Left cardiac atrium (tissue), 4 donors: Measurements from ENCODE around the gene ZNF408. TPM values are rescaled to one million over a fixed set of nuclear protein-coding genes. Genes with fewer than 3 reads are reported as not detected.
A peak's percentile ranks its signal among the peaks of the same experiment; 100 is the strongest.
"Not testable (repeated sequence)": the region's sequence is repeated elsewhere in the genome, so short reads cannot be mapped to it uniquely, and the experiment has no call there.

Source experiments
- ATAC-seq, 2 donors: fragments of 200-7000 bp; cut with Tn5 transposase; one replicate each; pipeline ENCODE4 v1.9.1; 2020; ENCODE audit warnings: mild to moderate bottlenecking in 2 of 2, moderate library complexity in 2 of 2
- DNase-seq: peaks from one replicate; pipeline ENCODE4 v3.0.0-alpha.2; 2020
- intact Hi-C, 2 donors: fragments of 100-400 bp; cut with DNase I; formaldehyde crosslinking; loops; one replicate each; pipeline versions ENCODE4 v1.14.1 to v1.15.1; 2022 to 2023
- long read RNA-seq: library from polyadenylated mRNA; unstranded; transcript quantifications from one replicate; pipeline ENCODE4 v2.0.0, GENCODE V29; 2021
- total RNA-seq, 2 donors: library from RNA; stranded (reverse); fragmentation: NEBNext Ultra II Directional; extraction: Animal tissue kit (Norgen Biotek cat#: 25700); gene quantifications; one replicate each; pipeline ENCODE4 v1.2.1, GENCODE V29; 2021
- donor health status: DM: no; HTN: yes; CAD: no.
- donor health status: DM: no; HTN: yes; CAD: no; lungs with severe emphysema.
- donor health status: DM: yes; HTN: yes; CAD: no.
- donor health status: Dilated cardiomyopathy.

ZNF408 gene
- 1 to 10 TPM; 7.4 to 9.3 TPM for total RNA-seq
- long read RNA-seq, transcript ZNF408-201 (5 exons, 2,442 nt), result major isoform, 20 of 25 reads
- long read RNA-seq, partial matches to known transcripts, result 0 of 25 reads
- long read RNA-seq, other reads (novel, unspliced or antisense), result 4 of 25 reads

DNA sequence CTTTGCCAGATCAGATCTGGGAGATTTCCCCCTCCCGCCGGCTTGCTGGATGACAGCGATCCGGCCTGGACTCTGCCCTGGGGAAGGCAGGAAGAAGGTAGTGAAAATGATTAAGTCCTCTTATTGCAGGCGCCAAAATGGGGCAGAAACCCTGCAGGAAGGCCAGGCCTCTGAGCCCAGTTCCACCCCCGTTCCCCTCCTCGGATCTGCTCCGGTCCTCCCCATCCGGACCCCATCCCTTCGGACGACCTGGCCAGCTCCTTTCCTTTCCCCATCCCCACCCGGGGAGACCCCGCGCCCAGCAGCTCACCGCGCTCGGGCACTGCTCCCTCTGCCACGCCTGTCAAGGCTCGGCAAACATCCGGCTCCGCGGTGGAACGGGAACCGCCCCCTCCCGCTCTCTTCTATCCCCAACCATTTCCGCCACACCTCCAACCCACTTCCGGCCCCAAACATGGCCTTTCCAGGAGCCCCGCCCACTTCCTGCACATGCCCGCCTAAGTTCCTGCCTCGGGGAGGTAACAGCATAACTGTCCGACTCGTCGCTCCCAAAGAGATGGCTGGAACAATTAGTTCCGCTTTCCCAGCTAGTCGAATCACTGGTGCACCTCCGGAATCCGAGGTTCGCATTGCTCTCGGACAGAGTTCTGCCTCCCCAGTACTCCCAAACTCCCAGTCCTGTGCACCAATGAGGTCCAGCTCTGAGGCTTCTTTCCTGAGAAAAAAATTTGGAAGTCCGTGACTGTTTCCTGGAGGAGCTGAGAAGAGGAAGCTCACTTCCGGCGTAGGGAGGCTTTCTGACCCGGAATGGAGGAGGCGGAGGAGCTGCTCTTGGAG is at the start of gene ZNF408, which contains the start of gene ARHGAP1:
Gene ZNF408 (plus strand): TSS at position 791 of the 837 bp plus-strand sequence. CDS start 17 bp downstream, at position 808.
Gene ARHGAP1 (minus strand): TSS at position 379 of the 837 bp plus-strand sequence. CDS start 4,512 bp downstream, outside the sequence.
- ATAC-seq (peak; percentile 93 to 95), DNase-seq (peak; percentile 100)
- intact Hi-C loops, result no loop called here

- intact Hi-C loops, result no loop called here
- DNase-seq (no peak), ATAC-seq (no peak)
Observed at GRCh38 chr11:46655631-46656030, 45.2 kb upstream of the ZNF408 start.

- no peak for DNase-seq
- intact Hi-C loops, result no loop called here
- peak in 1 of 2 donors; percentile 44 for ATAC-seq
Observed at GRCh38 chr11:46657186-46657585, 43.6 kb upstream of the ZNF408 start.

GRCh38 chr11:46658259-46658658 is 42.6 kb upstream of the ZNF408 start:
- intact Hi-C loops, result no loop called here
- ATAC-seq (peak; percentile 54 to 55), DNase-seq (peak; percentile 61)

DNA sequence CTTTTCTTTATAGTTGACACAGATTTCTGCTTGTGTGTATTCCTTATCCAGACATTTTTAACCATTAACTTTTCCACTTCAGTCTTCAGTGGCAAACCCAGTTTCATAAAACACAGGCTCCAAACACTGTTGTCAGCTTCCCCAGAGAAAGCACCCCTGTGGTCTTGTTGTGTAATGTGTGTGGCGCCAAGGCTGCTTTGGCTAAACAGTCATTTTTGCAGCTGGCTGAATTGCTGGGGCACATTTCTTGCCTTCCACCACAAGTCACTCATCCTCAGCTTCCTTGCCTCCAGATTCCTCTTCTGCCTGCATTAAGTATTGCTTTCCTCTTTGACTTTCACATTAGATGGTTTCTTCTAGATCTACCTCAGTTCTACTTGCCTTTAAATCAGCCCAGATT is 40.9 kb upstream of the ZNF408 start:
- DNase-seq, result no peak
- intact Hi-C loops, result no loop called here

GRCh38 chr11:46661836-46662235 is 39.0 kb upstream of the ZNF408 start:
- ATAC-seq, result no peak
- DNase-seq, result no peak
- intact Hi-C loops, result no loop called here

More for the DNA sequence above, 40.9 kb upstream of the ZNF408 start:
- ATAC-seq, result peak; percentile 14 to 64

GRCh38 chr11:46662366-46662765 is 38.5 kb upstream of the ZNF408 start:
- intact Hi-C loops, result no loop called here

DNA sequence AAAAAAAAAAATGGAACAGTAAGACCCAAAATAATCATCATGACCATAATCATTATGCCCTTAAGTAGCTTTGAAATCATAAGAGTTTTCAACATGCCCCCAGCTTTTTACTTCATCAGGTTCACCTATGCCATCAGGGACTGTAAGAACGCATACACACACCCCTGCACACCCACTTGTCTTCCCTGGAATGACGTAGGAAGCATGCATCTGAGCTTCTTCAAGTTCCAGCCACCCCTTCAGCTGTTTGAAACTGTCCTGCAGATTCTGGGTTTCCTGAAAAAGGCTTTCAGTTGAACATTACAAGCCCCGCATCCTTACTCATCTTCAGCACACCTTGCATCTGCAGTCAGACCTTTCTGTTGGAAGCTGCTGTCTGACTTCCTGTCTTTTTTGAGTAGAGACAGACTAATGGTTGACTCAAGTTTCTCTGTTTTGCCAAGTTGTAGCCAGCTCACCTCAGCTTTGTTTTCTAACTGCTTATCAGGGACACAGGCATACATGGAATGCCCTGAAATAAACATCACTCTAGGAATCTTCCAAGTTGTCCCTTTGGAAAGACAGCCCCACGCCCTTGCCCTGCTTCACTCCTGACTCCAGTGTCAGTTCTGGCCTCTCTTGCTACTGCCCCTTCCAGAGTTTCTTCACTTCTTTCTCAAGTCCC is 37.4 kb upstream of the ZNF408 start:
- intact Hi-C loops, result no loop called here
- DNase-seq, result no peak
- no peak for ATAC-seq

More at GRCh38 chr11:46662366-46662765, 38.5 kb upstream of the ZNF408 start:
- ATAC-seq (no peak), DNase-seq (no peak)

GRCh38 chr11:46664612-46665011 is 36.2 kb upstream of the ZNF408 start:
- intact Hi-C loops, result no loop called here
- peak; percentile 6 to 10 for ATAC-seq
- no peak for DNase-seq

- intact Hi-C loops, result no loop called here
- no peak for ATAC-seq
- no peak for DNase-seq
Observed at GRCh38 chr11:46665356-46665755, 35.5 kb upstream of the ZNF408 start.

DNA sequence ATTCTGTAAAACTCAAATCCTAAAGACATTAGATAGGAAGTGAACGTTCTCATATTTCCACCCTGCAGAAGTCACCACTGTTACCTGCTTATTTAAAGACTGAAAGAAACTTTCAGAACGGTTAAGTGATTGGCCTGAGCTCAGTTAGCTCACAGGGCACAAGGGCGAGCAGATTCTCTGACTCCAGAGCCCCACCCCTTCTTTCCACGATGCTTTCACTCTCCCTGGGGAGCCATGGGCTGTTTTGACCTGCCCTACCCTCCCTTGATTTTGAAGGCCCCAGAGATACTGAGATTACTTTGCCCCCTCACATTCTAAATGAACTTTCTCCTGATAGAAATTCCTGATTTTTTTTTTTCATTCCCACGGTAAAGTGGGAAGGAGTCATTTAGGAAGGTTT is 34.3 kb upstream of the ZNF408 start:
- DNase-seq, result peak; percentile 58
- ATAC-seq, result peak; percentile 56 to 68
- intact Hi-C loops, result no loop called here

DNA sequence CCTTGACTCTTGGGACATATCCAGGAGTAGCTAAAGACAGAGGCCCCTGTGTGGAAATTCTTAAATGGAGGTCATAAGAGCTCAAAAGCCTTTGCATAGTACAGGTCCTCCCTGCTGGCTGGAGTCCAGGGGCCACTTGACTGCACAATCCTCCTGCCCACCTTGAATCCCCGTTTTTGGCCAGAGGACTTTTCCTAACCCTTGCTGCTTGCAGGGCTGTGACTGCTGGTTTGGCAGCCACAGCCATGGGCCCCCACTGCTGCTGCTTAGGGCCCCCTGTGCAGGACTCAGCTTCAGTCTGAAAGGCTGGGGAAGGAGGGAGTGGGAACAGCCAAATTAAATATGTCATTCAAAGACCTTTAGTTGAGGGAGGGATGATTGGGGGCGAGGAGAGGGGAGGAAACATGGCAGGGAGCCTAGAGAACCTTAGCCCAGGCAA is 33.8 kb upstream of the ZNF408 start:
- peak; percentile 30 to 52 for ATAC-seq
- intact Hi-C loops, result no loop called here
- DNase-seq, result no peak

- ATAC-seq (no peak), DNase-seq (no peak)
- intact Hi-C loops, result no loop called here
Observed at GRCh38 chr11:46668480-46669085, 32.2 kb upstream of the ZNF408 start.

- intact Hi-C loops, result no loop called here
- DNase-seq (peak; percentile 6), ATAC-seq (no peak)
Observed at GRCh38 chr11:46669711-46670139, 31.1 kb upstream of the ZNF408 start.

DNA sequence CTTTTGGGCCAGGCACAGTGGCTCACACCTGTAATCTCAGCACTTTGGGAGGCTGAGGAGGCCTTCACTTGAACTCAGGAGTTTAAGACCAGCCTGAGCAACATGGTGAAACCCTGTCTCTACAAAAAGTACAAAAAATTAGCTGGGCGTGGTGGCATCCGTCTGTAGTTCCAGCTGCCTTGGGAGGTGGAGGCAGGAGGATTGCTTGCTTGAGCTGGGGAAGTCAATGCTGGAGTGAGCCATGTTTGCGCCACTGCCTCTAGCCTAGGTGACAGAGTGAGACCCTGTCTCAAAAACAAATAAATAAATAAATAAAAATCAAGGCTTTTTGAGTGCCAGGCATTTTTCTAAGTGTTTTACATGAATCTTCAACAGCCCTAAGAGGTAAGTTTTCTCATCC is 30.3 kb upstream of the ZNF408 start:
- peak; percentile 9 for DNase-seq
- intact Hi-C loops, ATAC-seq: not testable (repeated sequence)

- intact Hi-C loops, result no loop called here
- DNase-seq (peak; percentile 14), ATAC-seq (no peak)
Observed at GRCh38 chr11:46671958-46672315, 28.9 kb upstream of the ZNF408 start.

GRCh38 chr11:46672381-46672839 is 28.4 kb upstream of the ZNF408 start:
- intact Hi-C loops, result no loop called here
- DNase-seq, result peak; percentile 15
- no peak for ATAC-seq

DNA sequence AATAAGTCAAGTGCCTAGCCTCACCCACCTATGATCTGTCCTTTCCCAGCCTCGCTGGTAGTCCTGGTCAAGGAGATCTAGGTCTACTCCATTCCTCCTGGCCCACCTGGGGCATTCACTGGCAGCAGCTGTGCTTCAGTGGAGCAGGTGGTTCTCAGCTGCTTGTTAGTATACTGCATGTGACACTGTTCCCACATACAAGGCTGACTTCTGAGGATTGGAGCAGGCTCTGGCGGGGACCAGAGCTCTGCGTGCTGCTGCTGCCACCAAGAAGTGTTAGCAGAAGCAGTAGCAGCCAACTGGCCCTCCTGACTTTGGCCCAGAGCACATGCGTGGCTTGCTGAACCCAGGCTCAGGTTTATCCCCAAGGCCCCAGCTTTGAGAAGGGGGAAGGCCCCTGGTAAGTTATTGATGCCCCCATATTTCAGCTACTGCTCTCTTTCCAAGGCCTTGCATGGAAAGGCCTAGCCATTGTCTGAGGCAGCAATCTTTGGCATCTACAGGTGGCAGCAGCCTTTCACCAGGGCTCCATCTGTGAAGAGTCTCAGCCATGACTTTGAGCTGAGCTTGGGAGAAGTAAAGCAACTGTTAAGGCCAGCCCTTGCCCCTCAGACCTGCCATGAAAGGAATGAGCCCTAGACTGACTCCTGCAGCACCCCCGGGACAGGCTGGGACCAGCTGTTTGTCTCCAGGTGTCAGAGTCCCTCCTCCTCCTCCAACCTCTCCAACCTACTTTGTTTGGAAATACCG is 26.9 kb upstream of the ZNF408 start:
- ATAC-seq (peak in 1 of 2 donors; percentile 35), DNase-seq (peak; percentile 23)
- intact Hi-C loops, result no loop called here
